DOHH2 (cell line): Measurements from ENCODE around the gene PRRT1.

Source experiments
- CTCF ChIP-seq: fragments of 200-600 bp; sonication (generic); IDR thresholded peaks from one replicate; pipeline ENCODE4 v1.5.1; 2014; ENCODE audit warnings: antibody characterized with exemption, mild to moderate bottlenecking, low read depth, low read length; ENCODE audit not compliant: poor library complexity, severe bottlenecking
- EZH2phosphoT487 ChIP-seq: fragments of 200-600 bp; sonication (generic); IDR thresholded peaks from 2 replicates; pipeline ENCODE4 v1.6.1; 2017; ENCODE audit warnings: borderline replicate concordance, mild to moderate bottlenecking, antibody characterized with exemption, low read length, moderate library complexity, mixed read lengths

GRCh38 chr6:32183483-32184083 lies 31.8 kb upstream of the PRRT1 start:
- TF ChIP-seq CTCF (no peak), EZH2phosphoT487 (no peak)
